ENCODE data around the gene MAST4.
A peak's percentile ranks its signal among the peaks of the same experiment; 100 is the strongest.

MAST4 gene

GRCh38 chr5:67003685-67003934 lies 407.4 kb downstream of the MAST4 start:
- DNase-seq = no peak

- DNase-seq = peak; percentile 36
Observed at GRCh38 chr5:67003935-67004729, 407.9 kb downstream of the MAST4 start.

DNA sequence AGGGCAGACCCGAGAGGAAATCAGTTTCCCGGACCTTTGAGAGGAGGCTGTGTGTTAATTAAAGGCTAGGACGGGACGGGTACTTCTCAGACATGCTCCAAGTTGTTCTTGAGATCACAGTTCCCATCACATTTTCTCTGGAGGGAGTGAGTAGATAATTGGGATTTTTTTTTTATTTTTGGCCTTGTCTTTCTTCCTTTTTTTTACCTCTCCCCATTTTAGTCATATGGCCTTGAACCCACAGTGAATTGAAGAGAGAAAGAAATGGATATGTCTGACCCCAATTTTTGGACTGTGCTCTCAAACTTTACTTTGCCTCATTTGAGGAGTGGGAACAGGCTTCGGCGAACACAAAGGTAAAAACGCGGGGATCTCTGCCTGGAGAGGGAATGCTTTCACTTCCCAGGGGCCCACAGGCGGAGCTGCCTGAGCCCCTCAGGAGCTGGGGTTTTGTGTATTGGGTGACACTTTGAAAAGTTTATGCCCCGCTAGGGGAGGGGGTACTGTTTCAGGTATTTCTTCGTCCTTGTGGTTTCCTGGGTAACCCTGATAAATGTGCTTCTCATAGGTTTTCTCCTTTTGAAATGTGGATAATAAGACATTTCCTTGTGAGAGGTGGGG lies 408.6 kb downstream of the MAST4 start:
- DNase-seq = no peak

- DNase-seq = no peak
Observed at GRCh38 chr5:67005737-67006499, 409.7 kb downstream of the MAST4 start.

DNA sequence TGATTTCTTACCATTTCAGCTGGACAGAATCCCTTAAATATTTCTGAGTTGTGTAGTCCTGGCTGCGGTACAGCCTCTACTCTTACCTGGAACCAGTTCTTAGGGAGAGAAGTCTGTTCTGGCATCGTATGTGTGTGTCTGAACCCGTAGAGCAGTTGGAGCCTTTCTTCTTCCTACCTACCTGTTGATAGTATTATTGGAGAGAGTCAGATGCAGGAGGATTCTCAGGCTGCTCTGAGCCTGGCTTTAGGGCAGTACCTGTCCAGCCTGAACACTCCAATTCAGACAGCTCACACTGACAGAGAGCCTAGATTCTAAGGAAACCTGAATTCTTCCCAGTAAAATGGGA lies 410.3 kb downstream of the MAST4 start:
- DNase-seq = no peak

GRCh38 chr5:67009028-67009427 lies 412.8 kb downstream of the MAST4 start:
- DNase-seq = no peak

GRCh38 chr5:67010684-67011409 lies 414.7 kb downstream of the MAST4 start:
- no peak for DNase-seq

DNA sequence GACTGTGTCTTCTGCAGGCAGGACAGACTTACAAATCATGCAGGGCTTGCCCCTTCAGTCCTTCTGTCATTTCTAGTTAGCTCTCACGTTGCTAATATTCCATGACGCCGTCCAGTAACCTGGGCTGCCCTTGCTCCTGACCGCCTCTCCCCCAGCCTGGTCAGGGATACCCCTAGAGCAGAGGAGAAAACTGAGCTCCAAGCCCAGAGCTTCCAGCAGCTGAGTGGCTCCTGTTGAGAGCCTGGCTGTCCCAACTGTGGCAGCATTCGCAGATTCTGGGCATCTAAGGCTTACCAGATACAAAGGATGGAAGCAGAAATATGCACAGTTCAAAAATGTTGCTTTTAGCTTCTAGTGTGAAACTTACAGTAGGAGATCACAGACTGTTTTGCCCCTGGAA lies 415.2 kb downstream of the MAST4 start:
- no peak for DNase-seq

DNA sequence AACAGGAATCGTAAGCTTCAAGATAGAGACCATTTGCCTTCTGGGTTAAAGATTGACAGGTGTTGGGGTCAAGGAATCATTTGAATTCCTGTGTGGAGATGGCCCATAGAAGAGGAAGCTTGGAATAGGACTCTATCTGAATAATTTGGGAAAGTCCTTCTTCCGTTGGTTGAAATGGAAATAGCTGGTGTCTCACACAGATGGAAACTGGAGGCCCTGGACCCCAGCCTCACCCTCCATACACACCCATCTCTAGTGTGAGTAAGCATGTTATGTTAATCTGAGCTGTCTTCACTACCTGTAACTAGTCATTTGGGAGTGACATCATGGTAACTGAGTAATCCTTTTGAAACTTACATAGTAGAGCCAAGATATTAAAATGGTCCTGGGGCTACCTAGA lies 416.0 kb downstream of the MAST4 start:
- DNase-seq = no peak

- DNase-seq = no peak
Observed at GRCh38 chr5:67013719-67014118, 417.5 kb downstream of the MAST4 start.

- DNase-seq = no peak
Observed at GRCh38 chr5:67014191-67014590, 418.0 kb downstream of the MAST4 start.

GRCh38 chr5:67014957-67015400 lies 418.8 kb downstream of the MAST4 start:
- DNase-seq = no peak

GRCh38 chr5:67015541-67016191 lies 419.5 kb downstream of the MAST4 start:
- peak; percentile 54 for DNase-seq

GRCh38 chr5:67019065-67019845 lies 423.1 kb downstream of the MAST4 start:
- DNase-seq = peak; percentile 11

- no peak for DNase-seq
Observed at GRCh38 chr5:67020096-67020615, 424.0 kb downstream of the MAST4 start.

GRCh38 chr5:67021031-67021430 lies 424.8 kb downstream of the MAST4 start:
- no peak for DNase-seq

DNA sequence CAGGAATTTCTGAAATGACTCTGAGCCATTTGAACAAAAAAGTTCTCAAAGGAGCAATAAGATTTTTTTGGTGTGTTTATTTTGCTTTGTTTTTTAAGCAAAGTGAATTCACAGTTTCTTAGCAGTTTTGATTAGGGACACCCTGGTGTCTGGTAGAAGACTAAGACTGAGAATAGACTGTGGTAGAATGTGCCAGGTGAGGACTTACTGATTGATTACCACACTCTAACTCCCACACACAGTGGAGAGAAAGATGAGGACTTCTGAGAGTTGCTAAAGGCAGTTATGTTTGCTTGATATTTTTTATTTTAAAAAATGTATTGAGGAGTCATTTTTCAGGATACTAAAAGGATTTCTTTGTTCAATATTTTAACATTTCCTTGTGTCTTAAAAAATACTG lies 425.3 kb downstream of the MAST4 start:
- DNase-seq = no peak

- DNase-seq = no peak
Observed at GRCh38 chr5:67021962-67022361, 425.8 kb downstream of the MAST4 start.

DNA sequence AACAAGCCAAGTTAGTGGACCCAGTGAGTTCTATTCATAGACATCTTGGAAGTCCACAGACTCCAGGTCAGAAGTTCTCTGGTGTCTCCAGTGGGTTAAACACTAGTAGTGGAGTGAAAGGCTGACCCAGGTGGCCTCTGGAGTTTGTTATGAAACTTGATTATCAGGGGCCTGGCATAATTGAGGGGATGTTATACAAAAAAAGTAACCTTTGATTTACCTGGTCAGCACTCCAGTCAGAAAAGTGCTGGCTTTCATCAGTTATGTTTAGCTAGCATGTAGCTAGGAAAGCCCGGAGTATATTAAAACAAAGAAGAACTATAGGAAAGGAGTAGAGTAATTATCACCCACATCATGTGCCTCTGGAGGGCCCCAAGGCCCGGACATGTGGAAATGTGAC lies 429.3 kb downstream of the MAST4 start:
- DNase-seq = no peak

GRCh38 chr5:67026278-67026677 lies 430.1 kb downstream of the MAST4 start:
- DNase-seq = no peak

DNA sequence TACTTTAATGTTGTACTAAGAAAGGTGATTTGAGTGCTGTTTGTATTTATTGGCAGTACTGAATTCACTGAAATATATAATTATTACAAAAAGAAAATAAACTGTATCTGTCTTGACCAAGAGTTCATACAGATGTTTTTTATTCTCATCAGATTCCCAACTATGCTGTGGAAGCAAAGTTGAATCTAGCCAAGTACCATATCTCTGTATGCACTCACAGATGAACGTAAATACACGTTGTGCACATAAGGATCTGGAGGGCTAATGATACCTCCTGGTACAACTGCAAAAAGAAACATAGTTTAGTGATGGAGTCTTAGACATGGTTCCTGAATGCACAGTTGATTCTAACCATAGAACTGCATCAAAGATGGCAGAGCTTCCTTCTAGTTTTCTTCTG lies 431.0 kb downstream of the MAST4 start:
- DNase-seq = no peak

DNA sequence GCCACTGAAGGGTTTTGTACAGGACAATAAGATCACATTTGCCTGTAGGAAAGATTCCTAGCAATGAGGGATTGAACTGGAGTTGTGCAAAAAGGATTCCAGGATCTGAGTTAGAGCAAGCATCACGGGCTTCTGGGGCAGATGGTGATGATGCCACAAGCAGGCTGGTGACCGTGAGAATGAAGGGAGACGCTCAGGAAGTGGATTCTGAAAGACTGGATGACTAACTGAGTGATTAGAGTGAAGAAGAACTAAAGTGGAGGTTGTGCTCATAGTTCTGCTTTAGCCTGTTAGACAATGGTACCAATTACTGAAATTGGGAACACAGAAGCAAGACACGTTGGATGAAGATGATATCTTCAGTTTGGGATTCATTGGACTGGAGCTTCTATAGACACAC lies 432.2 kb downstream of the MAST4 start:
- DNase-seq = peak; percentile 74
